ENCODE data around the gene HS1BP3. TPM values are rescaled to one million over a fixed set of nuclear protein-coding genes. Genes with fewer than 3 reads are reported as not detected.
A peak's percentile ranks its signal among the peaks of the same experiment; 100 is the strongest.

Gene HS1BP3
- total RNA-seq, 2 experiments from 2014 or later, result 17.2 to 19.4 TPM

DNA sequence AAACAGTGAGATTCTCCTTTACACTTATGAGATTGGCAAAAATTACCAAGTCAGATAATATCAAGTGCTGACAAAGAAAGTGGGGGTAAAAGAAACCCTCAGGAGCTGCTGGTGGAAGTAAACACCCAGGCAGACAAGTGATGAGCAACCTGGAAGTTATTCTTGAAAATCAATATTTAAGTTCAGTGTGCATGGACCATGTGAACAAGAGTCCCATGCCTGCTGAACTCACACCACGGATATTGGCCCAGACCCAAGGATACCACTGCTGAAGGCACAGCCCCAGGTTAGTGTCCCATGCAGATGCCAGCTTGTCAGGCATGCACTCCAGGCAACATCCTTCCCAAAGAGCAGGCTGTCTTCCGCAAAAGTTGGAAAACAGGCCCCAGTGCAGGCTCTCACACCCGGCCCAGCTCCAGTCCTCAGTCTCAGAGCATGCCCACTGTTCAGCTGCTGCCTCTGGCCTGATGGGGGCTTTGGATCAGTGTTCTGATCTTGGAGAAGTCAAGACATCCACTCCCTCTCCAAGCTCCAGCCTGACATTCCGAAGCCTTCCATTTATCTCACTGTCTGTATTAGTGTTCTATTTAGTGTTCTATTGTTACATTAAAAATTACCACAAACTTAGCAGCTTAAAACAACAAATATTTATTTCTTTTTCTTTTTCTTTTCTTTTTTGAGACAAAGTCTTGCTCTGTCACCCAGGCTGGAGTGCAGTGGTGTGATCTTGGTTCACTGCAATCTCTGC, 70.0 kb downstream of the HS1BP3 start:
- H3K4me1 Mint-ChIP-seq, result peaks cover 43% of the 10 kb centered on the region
- peaks cover 17% of the 10 kb centered on the region for H3K36me3 Mint-ChIP-seq (ENCODE audit: low read depth)
- peak overlapping the region; percentile 61 for H3K27ac Mint-ChIP-seq
- ChIA-PET POLR2A (interaction anchor here (0.6 to 1.2 kb wide), 4 partner anchors 9 to 133 kb away, joined by 3 to 4 read pairs (median 3); partner anchors contain the start of gene HS1BP3), CTCF (interaction anchor here (1.4 kb wide), 1 partner anchor 134 kb away, joined by 3 read pairs; the partner anchor contains the start of gene RHOB)
- peaks cover 1% of the 10 kb centered on the region for H3K27me3 Mint-ChIP-seq
- no peak for DNase-seq
- H3K9me3 Mint-ChIP-seq, result peaks cover 11% of the 10 kb centered on the region
- H3K4me3 Mint-ChIP-seq, result no peak overlapping the region

DNA sequence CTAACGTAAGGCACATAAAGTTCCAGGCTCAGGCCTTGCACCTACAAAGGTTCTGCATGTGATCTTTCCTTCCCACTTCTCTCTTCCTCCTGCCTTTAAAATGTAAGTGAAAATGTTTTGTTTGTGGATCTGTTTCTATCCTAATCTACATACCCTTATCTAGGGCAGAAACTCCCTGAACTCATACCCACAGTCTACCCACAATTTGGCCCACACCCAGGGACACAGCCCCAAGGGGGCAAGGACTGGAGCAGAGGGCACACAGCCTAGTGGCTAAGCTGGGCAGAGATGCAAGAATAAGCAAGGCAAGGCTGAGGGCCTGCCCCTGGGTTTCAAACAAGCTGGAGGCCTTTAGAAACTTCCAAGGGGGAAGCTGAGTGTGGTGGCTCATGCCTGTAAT, 71.0 kb downstream of the HS1BP3 start:
- ChIA-PET CTCF (interaction anchor here (1.4 kb wide), 1 partner anchor 133 kb away, joined by 3 read pairs; the partner anchor contains the start of gene RHOB), POLR2A (interaction anchor here (1.2 kb wide), 1 partner anchor 17 kb away, joined by 3 read pairs; no protein-coding TSS in a partner anchor)
- Mint-ChIP-seq H3K4me1 (peaks cover 51% of the 10 kb centered on the region), H3K27ac (peak overlapping the region; percentile 52), H3K27me3 (no peaks in the 10 kb centered on the region), H3K4me3 (no peak overlapping the region), H3K36me3 (ENCODE audit: low read depth) (peaks cover 17% of the 10 kb centered on the region), H3K9me3 (peaks cover 11% of the 10 kb centered on the region)
- no peak for DNase-seq

DNA sequence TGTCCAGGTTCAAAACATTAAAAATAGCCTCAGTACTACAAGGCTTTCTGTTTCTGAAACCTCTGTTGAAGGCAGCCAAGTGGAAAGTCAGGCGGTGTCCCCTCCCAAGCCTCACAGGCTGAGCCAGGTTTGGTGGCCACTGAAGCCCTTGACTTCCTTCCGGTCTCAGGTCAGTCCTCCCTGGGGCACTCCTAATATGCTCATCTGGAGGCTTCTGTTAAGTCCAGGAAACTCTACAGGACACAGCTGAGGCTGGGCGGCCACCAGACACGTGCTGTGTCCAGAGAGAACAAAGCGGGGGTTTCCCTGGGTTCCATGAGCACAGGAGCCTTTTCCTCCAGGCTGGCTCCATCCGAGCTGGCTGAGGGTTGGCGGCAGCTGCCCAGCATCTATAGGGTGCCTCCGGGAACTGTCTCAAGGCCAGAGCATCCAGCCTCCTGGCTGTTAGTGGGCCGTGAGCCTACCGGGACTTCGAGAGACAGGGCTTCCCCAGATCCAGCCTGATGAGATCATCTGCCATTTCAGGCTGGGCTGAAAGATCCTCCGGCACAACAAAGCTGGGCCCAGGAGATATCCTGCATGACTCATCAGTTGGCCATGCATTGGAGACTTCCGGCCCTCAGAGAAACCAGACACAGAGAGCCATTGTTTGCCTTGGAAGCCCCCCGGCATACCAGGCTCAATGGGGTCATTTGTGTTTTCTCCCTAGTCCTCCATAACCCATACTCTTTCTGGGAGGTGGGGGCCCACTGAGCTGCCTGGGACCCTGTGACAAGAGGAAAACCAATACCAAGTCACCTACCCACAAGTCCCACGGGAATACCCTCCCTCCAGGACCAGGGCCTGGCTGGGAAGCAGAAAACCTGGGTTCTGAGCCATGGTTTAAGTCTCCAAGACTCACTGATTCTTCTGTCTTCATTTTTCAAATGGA, 71.7 kb downstream of the HS1BP3 start:
- Mint-ChIP-seq H3K36me3 (ENCODE audit: low read depth) (peaks cover 17% of the 10 kb centered on the region), H3K27ac (no peak overlapping the region)
- POLR2A ChIA-PET, result no interaction called here

DNA sequence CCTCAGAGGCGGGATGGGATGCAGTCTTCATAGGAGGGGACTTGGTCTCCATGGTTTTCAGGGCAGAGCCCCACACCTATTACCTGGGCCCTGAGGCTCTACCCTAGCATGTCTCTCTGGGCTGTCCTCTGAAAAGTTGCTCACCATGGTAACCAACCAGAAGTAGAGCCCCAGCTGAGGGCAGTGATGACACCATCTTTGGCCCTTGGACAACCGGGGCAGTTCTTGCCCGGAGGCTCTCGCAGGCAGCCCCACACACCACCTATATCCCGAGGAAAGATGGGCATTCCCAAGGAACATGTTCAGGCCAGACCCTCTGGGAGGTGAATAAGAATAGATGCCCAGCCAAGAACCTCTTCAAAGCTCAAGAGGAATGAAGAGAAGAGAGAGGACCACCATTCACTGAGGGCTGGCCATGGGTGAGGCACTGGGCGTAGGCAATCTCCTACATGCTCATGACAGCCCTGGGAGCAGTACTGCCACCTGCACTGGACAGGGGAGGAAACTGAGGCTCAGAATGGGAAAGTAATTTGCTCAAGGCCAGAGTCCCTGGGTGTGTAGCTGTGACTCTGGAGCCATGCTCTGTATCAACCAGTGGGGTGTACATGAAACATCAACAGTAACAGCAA, 72.5 kb downstream of the HS1BP3 start:
- Mint-ChIP-seq H3K4me3 (no peak overlapping the region), H3K27me3 (no peaks in the 10 kb centered on the region), H3K36me3 (ENCODE audit: low read depth) (peaks cover 17% of the 10 kb centered on the region), H3K4me1 (peaks cover 63% of the 10 kb centered on the region), H3K9me3 (peaks cover 11% of the 10 kb centered on the region), H3K27ac (peak overlapping the region; percentile 6)
- ChIA-PET CTCF (no interaction called here), POLR2A (no interaction called here)
- DNase-seq, result no peak

More for the DNA sequence above, 71.7 kb downstream of the HS1BP3 start:
- no peak for DNase-seq
- CTCF ChIA-PET, result interaction anchor here (1.4 kb wide), 1 partner anchor 132 kb away, joined by 3 read pairs; the partner anchor contains the start of gene RHOB
- no peak overlapping the region for H3K4me3 Mint-ChIP-seq
- peaks cover 11% of the 10 kb centered on the region for H3K9me3 Mint-ChIP-seq
- H3K27me3 Mint-ChIP-seq, result no peaks in the 10 kb centered on the region
- H3K4me1 Mint-ChIP-seq, result peaks cover 56% of the 10 kb centered on the region

DNA sequence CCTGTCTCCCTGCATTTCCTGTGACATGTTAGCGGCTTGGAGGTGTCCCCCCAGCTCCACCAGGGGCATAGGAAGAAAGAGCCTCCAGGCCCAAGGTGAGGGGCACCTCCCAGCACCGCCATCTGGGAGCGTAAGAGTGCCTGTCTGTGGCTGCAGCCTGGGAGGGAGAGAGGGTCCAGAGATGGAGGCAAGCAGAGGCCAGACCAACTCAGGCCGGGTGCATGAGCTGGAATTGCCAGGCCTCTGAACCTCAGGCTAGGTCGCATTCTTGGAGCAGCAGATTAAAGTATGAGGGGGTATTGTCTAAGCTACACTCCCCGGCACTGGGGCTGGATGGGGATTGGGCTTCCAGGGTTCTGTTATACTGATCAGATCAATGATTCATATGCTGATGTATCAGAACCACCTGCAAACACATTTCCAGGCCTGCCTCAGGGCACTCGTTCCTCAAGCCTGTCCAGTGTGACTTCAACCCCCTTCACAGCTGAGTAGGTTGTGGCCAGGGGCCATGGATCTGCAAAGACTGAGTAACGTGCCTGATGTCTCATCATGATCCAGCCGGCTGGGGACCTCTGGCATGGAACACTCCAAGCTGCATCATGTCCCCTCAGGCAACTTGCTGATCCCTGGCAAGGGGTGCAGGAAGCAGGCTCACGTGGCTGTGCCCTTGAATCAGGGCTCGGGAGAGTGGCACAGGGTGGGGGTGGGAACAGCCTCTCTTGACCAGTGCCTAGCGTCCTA, 73.2 kb downstream of the HS1BP3 start:
- peaks cover 68% of the 10 kb centered on the region for H3K4me1 Mint-ChIP-seq

DNA sequence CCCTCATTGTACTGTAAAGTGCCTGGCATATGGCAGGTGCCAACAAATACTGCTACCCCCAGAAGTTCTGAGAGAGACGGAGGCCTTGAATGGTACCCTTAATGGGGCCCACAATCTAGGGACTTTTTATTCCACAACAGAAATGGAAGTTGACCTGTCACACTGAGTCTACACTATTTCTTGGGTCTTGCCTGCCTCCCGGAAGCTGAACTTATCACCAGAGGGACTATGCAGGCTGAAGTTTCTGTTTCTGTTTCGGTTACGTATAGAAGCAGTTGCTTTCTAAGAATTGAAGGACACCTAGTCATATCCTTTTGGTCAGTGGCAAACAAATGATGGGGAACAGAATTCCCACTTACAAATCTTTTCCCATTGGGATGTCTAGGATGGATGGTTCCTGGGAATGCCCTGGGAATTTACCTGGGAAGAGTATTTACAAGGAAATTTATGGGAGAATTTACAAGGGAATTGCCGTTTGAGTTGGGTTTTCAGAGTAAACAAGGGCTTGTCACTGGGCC, 74.2 kb downstream of the HS1BP3 start:
- peak overlapping the region; percentile 65 for H3K4me3 Mint-ChIP-seq
- ChIA-PET POLR2A (interaction anchor here (0.6 to 2.2 kb wide), 11 partner anchors 9 to 246 kb away, joined by 3 to 11 read pairs (median 4); partner anchors contain the start of genes HS1BP3, LDAH and RHOB), CTCF (interaction anchor here (0.9 to 2.0 kb wide), 5 partner anchors 66 to 165 kb away, joined by 3 to 8 read pairs (median 4); partner anchors contain the start of gene RHOB)
- no peaks in the 10 kb centered on the region for H3K27me3 Mint-ChIP-seq
- peaks cover 78% of the 10 kb centered on the region for H3K4me1 Mint-ChIP-seq
- H3K36me3 Mint-ChIP-seq (ENCODE audit: low read depth), result peaks cover 17% of the 10 kb centered on the region
- peak; percentile 60 for DNase-seq
- H3K9me3 Mint-ChIP-seq, result peaks cover 7% of the 10 kb centered on the region
- peak overlapping the region; percentile 97 for H3K27ac Mint-ChIP-seq

More for the DNA sequence above, 73.2 kb downstream of the HS1BP3 start:
- H3K4me3 Mint-ChIP-seq, result peak overlapping the region; percentile 10
- peaks cover 17% of the 10 kb centered on the region for H3K36me3 Mint-ChIP-seq (ENCODE audit: low read depth)
- no peak for DNase-seq
- CTCF ChIA-PET, result interaction anchor here (1.7 kb wide), 1 partner anchor 65 kb away, joined by 6 read pairs; no protein-coding TSS in a partner anchor
- peak overlapping the region; percentile 97 for H3K27ac Mint-ChIP-seq
- POLR2A ChIA-PET, result interaction anchor here (0.6 to 2.2 kb wide), 8 partner anchors 18 to 245 kb away, joined by 3 to 11 read pairs (median 6); partner anchors contain the start of genes HS1BP3, LDAH and RHOB
- H3K27me3 Mint-ChIP-seq, result no peaks in the 10 kb centered on the region
- H3K9me3 Mint-ChIP-seq, result peaks cover 11% of the 10 kb centered on the region

DNA sequence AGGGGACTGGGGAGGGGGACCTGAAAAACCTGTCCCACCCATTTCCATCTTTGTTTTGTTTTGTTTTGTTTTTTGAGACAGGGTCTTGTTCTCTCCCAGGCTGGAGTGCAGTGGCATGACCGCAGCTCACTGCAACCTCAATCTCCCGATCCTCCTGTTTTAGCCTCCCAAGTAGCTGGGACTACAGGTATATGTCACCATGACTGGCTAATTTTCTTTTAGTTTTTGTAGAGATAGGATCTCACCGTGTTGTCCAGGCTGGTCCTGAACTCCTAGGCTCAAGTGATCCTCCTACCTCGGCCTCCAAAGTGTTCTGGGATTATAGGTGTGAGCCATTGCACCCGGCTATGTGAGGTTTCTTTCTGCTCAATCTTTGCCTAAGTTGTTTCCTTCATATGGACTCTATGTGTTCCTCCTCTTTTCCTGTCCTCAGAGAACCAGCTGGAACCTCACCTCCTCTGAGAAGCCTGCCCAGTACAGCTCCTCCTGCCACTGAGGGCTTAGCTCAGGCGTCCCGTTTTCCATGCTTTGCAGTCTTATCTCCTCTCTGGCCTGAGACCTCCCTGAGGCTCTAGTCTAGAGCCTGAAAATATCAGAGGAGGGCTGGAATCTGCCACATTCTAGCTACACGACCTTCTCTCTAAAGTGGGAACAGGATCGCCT, 74.8 kb downstream of the HS1BP3 start:
- POLR2A ChIA-PET, result interaction anchor here (1.0 to 2.2 kb wide), 8 partner anchors 9 to 246 kb away, joined by 3 to 11 read pairs (median 5); partner anchors contain the start of genes HS1BP3, LDAH and RHOB

DNA sequence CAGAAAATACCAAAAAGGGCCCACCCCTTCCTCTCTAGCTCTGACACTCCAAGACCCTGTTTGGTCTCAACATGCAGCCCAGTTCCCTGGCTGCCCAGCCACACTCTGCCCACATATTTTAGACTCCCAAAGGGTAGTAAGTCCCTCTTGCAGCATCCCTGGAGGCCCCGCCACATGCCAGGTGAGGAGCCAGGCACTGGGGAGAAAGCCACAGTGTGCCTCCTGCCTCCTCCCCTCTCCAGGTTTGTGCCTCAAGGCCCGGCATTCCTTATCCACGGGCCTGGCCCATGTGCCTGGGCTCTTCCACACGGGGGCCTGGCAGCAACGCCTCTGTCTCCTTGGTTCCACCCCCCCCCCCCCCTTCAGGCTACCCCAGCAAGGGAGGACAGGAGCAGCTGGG, 75.5 kb downstream of the HS1BP3 start:
- Mint-ChIP-seq H3K27ac (peak overlapping the region; percentile 97), H3K4me3 (no peak overlapping the region), H3K27me3 (no peaks in the 10 kb centered on the region), H3K9me3 (peaks cover under 1% of the 10 kb centered on the region), H3K4me1 (peaks cover 78% of the 10 kb centered on the region), H3K36me3 (ENCODE audit: low read depth) (peaks cover 12% of the 10 kb centered on the region)
- no peak for DNase-seq
- ChIA-PET CTCF (interaction anchor here (1.0 to 2.0 kb wide), 2 partner anchors 20 to 164 kb away, joined by 3 to 8 read pairs; no protein-coding TSS in a partner anchor), POLR2A (interaction anchor here (0.8 to 2.2 kb wide), 3 partner anchors 75 to 226 kb away, joined by 4 to 11 read pairs (median 4); partner anchors contain the start of gene RHOB)

More for the DNA sequence above, 74.8 kb downstream of the HS1BP3 start:
- CTCF ChIA-PET, result interaction anchor here (0.9 to 2.0 kb wide), 6 partner anchors 20 to 165 kb away, joined by 3 to 8 read pairs (median 4); partner anchors contain the start of gene RHOB
- no peaks in the 10 kb centered on the region for H3K27me3 Mint-ChIP-seq
- peak overlapping the region; percentile 65 for H3K4me3 Mint-ChIP-seq
- H3K9me3 Mint-ChIP-seq, result peaks cover 7% of the 10 kb centered on the region
- H3K36me3 Mint-ChIP-seq (ENCODE audit: low read depth), result peaks cover 17% of the 10 kb centered on the region
- H3K27ac Mint-ChIP-seq, result peak overlapping the region; percentile 97
- peaks cover 79% of the 10 kb centered on the region for H3K4me1 Mint-ChIP-seq
- DNase-seq, result no peak

DNA sequence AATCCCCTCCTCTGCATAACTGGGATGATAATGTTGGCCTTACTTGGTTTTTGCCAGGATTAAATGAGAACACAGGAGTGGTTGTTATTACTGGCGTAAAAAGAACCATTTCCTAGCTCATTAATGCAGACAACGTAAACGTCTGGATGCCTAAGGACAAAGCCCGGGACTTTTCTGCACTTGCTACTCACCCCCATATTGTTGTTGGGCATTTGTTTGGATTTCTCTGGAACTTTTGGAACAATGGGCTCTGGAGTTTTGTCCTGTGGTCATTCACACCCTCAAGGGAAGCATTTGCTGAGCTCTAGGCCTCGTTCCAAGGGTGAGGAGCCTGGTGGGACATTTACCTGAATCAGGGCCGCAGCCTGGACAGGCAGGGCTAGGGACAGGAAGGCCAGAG, 76.0 kb downstream of the HS1BP3 start:
- CTCF ChIA-PET, result no interaction called here
- Mint-ChIP-seq H3K36me3 (ENCODE audit: low read depth) (peaks cover 11% of the 10 kb centered on the region), H3K27me3 (no peaks in the 10 kb centered on the region), H3K27ac (no peak overlapping the region), H3K4me3 (no peak overlapping the region), H3K9me3 (no peaks in the 10 kb centered on the region), H3K4me1 (peaks cover 74% of the 10 kb centered on the region)
- DNase-seq, result no peak
- POLR2A ChIA-PET, result interaction anchor here (0.8 to 1.2 kb wide), 2 partner anchors 75 to 226 kb away, joined by 4 read pairs; no protein-coding TSS in a partner anchor

DNA sequence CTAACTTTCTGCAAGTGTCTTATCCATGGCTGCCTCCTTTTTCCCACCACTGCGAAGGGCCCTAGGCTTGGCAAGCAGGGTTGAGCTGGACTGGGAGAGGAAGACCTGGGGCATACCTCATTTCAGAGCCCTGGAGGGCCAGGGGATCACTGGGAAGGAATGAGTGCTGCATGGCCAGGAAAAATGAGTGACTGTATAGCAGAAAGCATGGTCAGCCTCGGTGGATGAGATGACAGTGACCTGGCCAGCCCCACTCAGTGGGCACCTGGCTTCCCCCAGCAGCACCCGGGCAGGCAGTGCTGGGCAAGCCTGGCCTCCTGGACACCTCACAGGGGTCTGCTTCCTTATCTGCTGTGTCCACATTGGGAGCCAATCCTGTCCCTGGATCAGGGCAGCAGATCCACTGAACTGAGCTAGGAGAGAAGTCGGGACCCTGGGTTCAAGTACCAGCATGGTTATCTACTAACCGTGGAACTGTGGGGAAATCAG, 76.4 kb downstream of the HS1BP3 start:
- ChIA-PET CTCF (interaction anchor here (1.1 kb wide), 1 partner anchor 163 kb away, joined by 5 read pairs; no protein-coding TSS in a partner anchor), POLR2A (interaction anchor here (0.8 to 1.2 kb wide), 2 partner anchors 76 to 225 kb away, joined by 4 read pairs; no protein-coding TSS in a partner anchor)
- no peak overlapping the region for H3K4me3 Mint-ChIP-seq
- H3K27me3 Mint-ChIP-seq, result no peaks in the 10 kb centered on the region
- DNase-seq, result no peak
- H3K36me3 Mint-ChIP-seq (ENCODE audit: low read depth), result peaks cover 11% of the 10 kb centered on the region
- H3K9me3 Mint-ChIP-seq, result no peaks in the 10 kb centered on the region
- no peak overlapping the region for H3K27ac Mint-ChIP-seq
- peaks cover 74% of the 10 kb centered on the region for H3K4me1 Mint-ChIP-seq
